ENCODE results near the gene OCEL1.

GRCh38 chr19:17202249-17202648 is 23.8 kb upstream of the OCEL1 start:
- TF ChIP-seq CTCF (IDR thresholded peaks at IDR 0.05): no peak
- no peak for TF ChIP-seq POLR2A (IDR thresholded peaks at IDR 0.05)

All from lower leg skin (tissue), 3 donors.